GM12878 (cell line): ENCODE data around the gene SHC4. TPM values are rescaled to one million over a fixed set of nuclear protein-coding genes. Genes with fewer than 3 reads are reported as not detected.

Source experiments
- ATAC-seq: fragments of 200-7000 bp; cut with Tn5 transposase; 3 replicates; pipeline ENCODE4 v1.9.1; 2020; ENCODE audit warnings: mild to moderate bottlenecking, moderate library complexity
- BruUV-seq: library from RNA; stranded (reverse); fragments of 400-500 nt; replicated peaks from 2 replicates; lab custom pipeline; 2021; lab: Mats Ljungman, UMichigan
- CTCF ChIA-PET: fragments of 300-600 bp; sonication (Branson Sonifier 250); formaldehyde crosslinking; extraction: SDS; loops from one replicate; lab custom pipeline; 2021; ENCODE audit warnings: inconsistent platforms; lab: Yijun Ruan, JAX
- POLR2A ChIA-PET: fragments of 350-600 bp; formaldehyde crosslinking; extraction: SDS; loops from one replicate; lab custom pipeline; 2021; ENCODE audit warnings: inconsistent platforms; lab: Charles Lee
- RAD21 ChIA-PET: fragments of 300-600 bp; sonication (Branson Sonifier 250); formaldehyde crosslinking; loops from one replicate; lab custom pipeline; 2023; ENCODE audit warnings: antibody characterized with exemption; ENCODE audit not compliant: unreplicated experiment; lab: Charles Lee
- SMC1A ChIA-PET: fragments of 300-600 bp; sonication (Branson Sonifier 250); formaldehyde crosslinking; loops from one replicate; lab custom pipeline; 2023; ENCODE audit not compliant: unreplicated experiment, uncharacterized antibody; lab: Charles Lee
- DNase-seq: peaks from one replicate; pipeline ENCODE4 v3.0.0-alpha.2; 2011; ENCODE audit warnings: low read depth, low spot score
- FAIRE-seq: peaks from 3 replicates; lab custom pipeline; 2011; peaks lifted over from hg19 to GRCh38; lab: Jason Lieb, UNC
- H2AFZ ChIP-seq: 2 replicates; pipeline ENCODE4 v1.6.0; 2011; ENCODE audit warnings: low read depth, low read length, control low read depth; ENCODE audit not compliant: control insufficient read depth
- H3K27ac ChIP-seq: 2 replicates; pipeline ENCODE4 v1.5.1; 2011; ENCODE audit warnings: control low read depth; ENCODE audit not compliant: control insufficient read depth, insufficient read depth
- H3K27me3 ChIP-seq, 2 experiments: replicated peaks in 1 of 2; 2 replicates each; pipeline versions ENCODE4 v1.6.0 to v1.6.1; 2011; ENCODE audit warnings: low read length in 1 of 2; ENCODE audit not compliant: control insufficient read depth in 2 of 2, insufficient read depth in 2 of 2
- H3K36me3 ChIP-seq, 2 experiments: 2 replicates each; pipeline ENCODE4 v1.5.1; 2011; ENCODE audit warnings: low read length in 1 of 2; ENCODE audit not compliant: control insufficient read depth in 2 of 2, insufficient read depth in 2 of 2
- H3K4me1 ChIP-seq: 2 replicates; pipeline ENCODE4 v1.6.1; 2011; ENCODE audit warnings: mild to moderate bottlenecking, low read length, moderate library complexity, mixed read lengths; ENCODE audit not compliant: control insufficient read depth, insufficient read depth
- H3K4me2 ChIP-seq: 2 replicates; pipeline ENCODE4 v1.6.0; 2011; ENCODE audit warnings: control low read depth; ENCODE audit not compliant: control insufficient read depth, insufficient read depth
- H3K4me3 ChIP-seq: fragments of 200-600 bp; sonication (generic); 2 replicates; pipeline ENCODE4 v1.5.1; 2016
- H3K79me2 ChIP-seq: 2 replicates; pipeline ENCODE4 v1.6.0; 2011; ENCODE audit warnings: low read length; ENCODE audit not compliant: control insufficient read depth, insufficient read depth
- H3K9ac ChIP-seq: 2 replicates; pipeline ENCODE4 v1.8.0; 2011; ENCODE audit warnings: low read length, control low read depth, mixed read lengths; ENCODE audit not compliant: control insufficient read depth, insufficient read depth
- H3K9me3 ChIP-seq: replicated peaks from 3 replicates; pipeline ENCODE4 v1.5.1; 2011; ENCODE audit warnings: mild to moderate bottlenecking, low read length; ENCODE audit not compliant: control insufficient read depth, insufficient read depth
- H4K20me1 ChIP-seq: 2 replicates; pipeline ENCODE4 v1.6.0; 2011; ENCODE audit not compliant: control insufficient read depth, insufficient read depth
- CBX3 ChIP-seq: fragments of 200-600 bp; sonication (generic); IDR thresholded peaks from 2 replicates; pipeline ENCODE4 v1.6.1; 2016; ENCODE audit warnings: low read depth, borderline replicate concordance
- GATAD2B ChIP-seq: fragments of 450-650 bp; conservative IDR thresholded peaks from 2 replicates; pipeline ENCODE4 v1.6.1; 2017; ENCODE audit warnings: low read depth, mild to moderate bottlenecking, moderate library complexity
- JUNB ChIP-seq: IDR thresholded peaks from 2 replicates; pipeline ENCODE4 v1.6.1; 2016; ENCODE audit warnings: antibody characterized with exemption, mild to moderate bottlenecking
- NFXL1 ChIP-seq: fragments of 450-650 bp; IDR thresholded peaks from 2 replicates; pipeline ENCODE4 v1.6.1; 2017; ENCODE audit warnings: antibody characterized with exemption, mild to moderate bottlenecking, borderline replicate concordance
- NFYA ChIP-seq: IDR thresholded peaks from 2 replicates; pipeline ENCODE4 v1.6.1; 2011; ENCODE audit warnings: low read depth, mild to moderate bottlenecking, low read length, improper control_type of control experiment, borderline replicate concordance
- NR2C1 ChIP-seq: fragments of 450-650 bp; IDR thresholded peaks from 2 replicates; pipeline ENCODE4 v1.6.1; 2017; ENCODE audit warnings: antibody characterized with exemption, mild to moderate bottlenecking, moderate library complexity
- PKNOX1 ChIP-seq: fragments of 450-650 bp; IDR thresholded peaks from 2 replicates; pipeline ENCODE4 v1.6.1; 2016; ENCODE audit warnings: mild to moderate bottlenecking
- POLR2A ChIP-seq: IDR thresholded peaks from 2 replicates; pipeline ENCODE4 v1.6.1; 2011; ENCODE audit warnings: low read depth, mild to moderate bottlenecking, low read length
- SMAD1 ChIP-seq: fragments of 450-650 bp; IDR thresholded peaks from 2 replicates; pipeline ENCODE4 v1.6.1; 2018; ENCODE audit warnings: mild to moderate bottlenecking, low read depth; ENCODE audit not compliant: partially characterized antibody
- STAT3 ChIP-seq: IDR thresholded peaks from 2 replicates; pipeline ENCODE4 v1.6.1; 2011; ENCODE audit warnings: low read depth, low read length, improper control_type of control experiment
- SUPT20H ChIP-seq: IDR thresholded peaks from 2 replicates; pipeline ENCODE4 v1.6.1; 2011; ENCODE audit warnings: low read depth, mild to moderate bottlenecking, low read length, moderate library complexity, borderline replicate concordance; ENCODE audit not compliant: control insufficient read depth
- TAF1 ChIP-seq: IDR thresholded peaks from 2 replicates; pipeline ENCODE4 v1.6.1; 2011; ENCODE audit warnings: mild to moderate bottlenecking, low read depth, low read length, borderline replicate concordance
- YY1 ChIP-seq: IDR thresholded peaks from 2 replicates; pipeline ENCODE4 v1.6.1; 2011; ENCODE audit warnings: low read depth, mild to moderate bottlenecking, low read length
- WGBS: methylation state at CpG from one replicate; pipeline ENCODE4 v1.1.6; 2016; ENCODE audit warnings: low lambda C conversion rate; ENCODE audit not compliant: insufficient replicate concordance, insufficient coverage; ENCODE audit errors: missing lambda C conversion rate; 5-methylcytosine and 5-hydroxymethylcytosine counted together
- in situ Hi-C: fragments of 300-500 bp; cut with MboI; formaldehyde crosslinking; loops from 9 replicates; pipeline ENCODE4 v1.14.3; 2018; ENCODE audit warnings: mixed read lengths
- intact Hi-C: fragments of 100-400 bp; cut with micrococcal nuclease; formaldehyde crosslinking; loops from one replicate; pipeline ENCODE4 v1.14.2; 2022; ENCODE audit not compliant: unreplicated experiment
- polyA plus RNA-seq, 11 experiments: library from polyadenylated mRNA; depleted of rRNA in 4 of 11; unstranded in 6 of 11; stranded (reverse) in 5 of 11; fragments of >200 nt; fragmentation: Nextera tagmentation in 4 of 11; fragmentation: Illumina TruSeq in 1 of 11; extraction: Ambion mirVana in 4 of 11; extraction: Trizol in 1 of 11; gene quantifications; 1 replicate in 1 of 11; 2 replicates in 10 of 11; pipeline versions ENCODE4 v1.2.1 to v1.2.3, GENCODE V29; 2011 to 2016; ENCODE audit warnings: inconsistent platforms in 2 of 11, missing spikeins in 2 of 11, low read depth in 1 of 11
- total RNA-seq, 4 experiments: library from RNA; depleted of rRNA in 3 of 4; stranded (reverse); fragments of >200 nt in 3 of 4; fragmentation: Illumina TruSeq in 1 of 4; extraction: Trizol in 1 of 4; gene quantifications; 2 replicates each; pipeline versions ENCODE4 v1.2.1 to v1.2.3, GENCODE V29; 2013 to 2021
- TF ChIP-seq, protein P1 (sequence below): fragments of 450-650 bp; IDR thresholded peaks from 2 replicates; pipeline ENCODE4 v1.6.1; 2018; ENCODE audit warnings: mild to moderate bottlenecking, low read depth, moderate library complexity; ENCODE audit not compliant: partially characterized antibody
- TF ChIP-seq, protein P2 (sequence below): fragments of 450-650 bp; formaldehyde crosslinking; IDR thresholded peaks from 2 replicates; pipeline ENCODE4 v1.4.0; 2020; ENCODE audit warnings: mild to moderate bottlenecking, moderate library complexity
- TF ChIP-seq, protein P3 (sequence below): fragments of 150-350 bp; IDR thresholded peaks from 2 replicates; pipeline ENCODE4 v1.6.1; 2014; ENCODE audit warnings: mild to moderate bottlenecking, low read depth, low read length

SHC4 gene
- total and polyA plus RNA-seq, 10 of the 15 experiments (the other 5 are each of a cell fraction or from before 2014, with no cell fraction given) = 0.04 to 0.87 (median 0.14) TPM

GRCh38 chr15:48876057-48876456 is 87.7 kb downstream of the SHC4 start:
- DNase-seq (no peak), ATAC-seq (no peak), FAIRE-seq (no peak)
- intact Hi-C loops = no loop called here
- H3K79me2 ChIP-seq = peaks cover 26% of the 10 kb centered on the region
- TF ChIP-seq YY1 (no peak), POLR2A (no peak), TAF1 (no peak), CBX3 (no peak), SUPT20H (no peak), SMAD1 (no peak), STAT3 (no peak), GATAD2B (no peak), NR2C1 (no peak), JUNB (no peak), NFYA (no peak), NFXL1 (no peak), PKNOX1 (no peak)
- TF ChIP-seq, protein P1, sequence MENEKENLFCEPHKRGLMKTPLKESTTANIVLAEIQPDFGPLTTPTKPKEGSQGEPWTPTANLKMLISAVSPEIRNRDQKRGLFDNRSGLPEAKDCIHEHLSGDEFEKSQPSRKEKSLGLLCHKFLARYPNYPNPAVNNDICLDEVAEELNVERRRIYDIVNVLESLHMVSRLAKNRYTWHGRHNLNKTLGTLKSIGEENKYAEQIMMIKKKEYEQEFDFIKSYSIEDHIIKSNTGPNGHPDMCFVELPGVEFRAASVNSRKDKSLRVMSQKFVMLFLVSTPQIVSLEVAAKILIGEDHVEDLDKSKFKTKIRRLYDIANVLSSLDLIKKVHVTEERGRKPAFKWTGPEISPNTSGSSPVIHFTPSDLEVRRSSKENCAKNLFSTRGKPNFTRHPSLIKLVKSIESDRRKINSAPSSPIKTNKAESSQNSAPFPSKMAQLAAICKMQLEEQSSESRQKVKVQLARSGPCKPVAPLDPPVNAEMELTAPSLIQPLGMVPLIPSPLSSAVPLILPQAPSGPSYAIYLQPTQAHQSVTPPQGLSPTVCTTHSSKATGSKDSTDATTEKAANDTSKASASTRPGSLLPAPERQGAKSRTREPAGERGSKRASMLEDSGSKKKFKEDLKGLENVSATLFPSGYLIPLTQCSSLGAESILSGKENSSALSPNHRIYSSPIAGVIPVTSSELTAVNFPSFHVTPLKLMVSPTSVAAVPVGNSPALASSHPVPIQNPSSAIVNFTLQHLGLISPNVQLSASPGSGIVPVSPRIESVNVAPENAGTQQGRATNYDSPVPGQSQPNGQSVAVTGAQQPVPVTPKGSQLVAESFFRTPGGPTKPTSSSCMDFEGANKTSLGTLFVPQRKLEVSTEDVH = no peak
- TF ChIP-seq, protein P2, sequence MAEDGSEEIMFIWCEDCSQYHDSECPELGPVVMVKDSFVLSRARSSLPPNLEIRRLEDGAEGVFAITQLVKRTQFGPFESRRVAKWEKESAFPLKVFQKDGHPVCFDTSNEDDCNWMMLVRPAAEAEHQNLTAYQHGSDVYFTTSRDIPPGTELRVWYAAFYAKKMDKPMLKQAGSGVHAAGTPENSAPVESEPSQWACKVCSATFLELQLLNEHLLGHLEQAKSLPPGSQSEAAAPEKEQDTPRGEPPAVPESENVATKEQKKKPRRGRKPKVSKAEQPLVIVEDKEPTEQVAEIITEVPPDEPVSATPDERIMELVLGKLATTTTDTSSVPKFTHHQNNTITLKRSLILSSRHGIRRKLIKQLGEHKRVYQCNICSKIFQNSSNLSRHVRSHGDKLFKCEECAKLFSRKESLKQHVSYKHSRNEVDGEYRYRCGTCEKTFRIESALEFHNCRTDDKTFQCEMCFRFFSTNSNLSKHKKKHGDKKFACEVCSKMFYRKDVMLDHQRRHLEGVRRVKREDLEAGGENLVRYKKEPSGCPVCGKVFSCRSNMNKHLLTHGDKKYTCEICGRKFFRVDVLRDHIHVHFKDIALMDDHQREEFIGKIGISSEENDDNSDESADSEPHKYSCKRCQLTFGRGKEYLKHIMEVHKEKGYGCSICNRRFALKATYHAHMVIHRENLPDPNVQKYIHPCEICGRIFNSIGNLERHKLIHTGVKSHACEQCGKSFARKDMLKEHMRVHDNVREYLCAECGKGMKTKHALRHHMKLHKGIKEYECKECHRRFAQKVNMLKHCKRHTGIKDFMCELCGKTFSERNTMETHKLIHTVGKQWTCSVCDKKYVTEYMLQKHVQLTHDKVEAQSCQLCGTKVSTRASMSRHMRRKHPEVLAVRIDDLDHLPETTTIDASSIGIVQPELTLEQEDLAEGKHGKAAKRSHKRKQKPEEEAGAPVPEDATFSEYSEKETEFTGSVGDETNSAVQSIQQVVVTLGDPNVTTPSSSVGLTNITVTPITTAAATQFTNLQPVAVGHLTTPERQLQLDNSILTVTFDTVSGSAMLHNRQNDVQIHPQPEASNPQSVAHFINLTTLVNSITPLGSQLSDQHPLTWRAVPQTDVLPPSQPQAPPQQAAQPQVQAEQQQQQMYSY = no peak
- TF ChIP-seq, protein P3, sequence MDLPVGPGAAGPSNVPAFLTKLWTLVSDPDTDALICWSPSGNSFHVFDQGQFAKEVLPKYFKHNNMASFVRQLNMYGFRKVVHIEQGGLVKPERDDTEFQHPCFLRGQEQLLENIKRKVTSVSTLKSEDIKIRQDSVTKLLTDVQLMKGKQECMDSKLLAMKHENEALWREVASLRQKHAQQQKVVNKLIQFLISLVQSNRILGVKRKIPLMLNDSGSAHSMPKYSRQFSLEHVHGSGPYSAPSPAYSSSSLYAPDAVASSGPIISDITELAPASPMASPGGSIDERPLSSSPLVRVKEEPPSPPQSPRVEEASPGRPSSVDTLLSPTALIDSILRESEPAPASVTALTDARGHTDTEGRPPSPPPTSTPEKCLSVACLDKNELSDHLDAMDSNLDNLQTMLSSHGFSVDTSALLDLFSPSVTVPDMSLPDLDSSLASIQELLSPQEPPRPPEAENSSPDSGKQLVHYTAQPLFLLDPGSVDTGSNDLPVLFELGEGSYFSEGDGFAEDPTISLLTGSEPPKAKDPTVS = no peak
- BruUV-seq = no TSS peak
- ChIA-PET SMC1A (interaction anchor here (0.7 to 7.1 kb wide), 2 partner anchors 13 to 90 kb away, joined by 3 to 55 read pairs; partner anchors contain the start of gene SHC4), POLR2A (interaction anchor here (0.7 kb wide), 1 partner anchor 9 kb away, joined by 3 read pairs; no protein-coding TSS in a partner anchor), CTCF (no interaction called here), RAD21 (interaction anchor here (2.0 to 3.0 kb wide), 2 partner anchors 88 to 100 kb away, joined by 5 to 25 read pairs; partner anchors contain the start of gene SHC4)
- no peak overlapping the region for H2AFZ ChIP-seq
- H3K9ac ChIP-seq = no peak overlapping the region
- H4K20me1 ChIP-seq = no peaks in the 10 kb centered on the region; the same call in 1 of the 2 replicates
- H3K9me3 ChIP-seq = no peaks in the 10 kb centered on the region
- no peak overlapping the region for H3K27ac ChIP-seq
- WGBS = 79% methylated on average over 3 of the region's 3 CpGs
- H3K4me3 ChIP-seq = no peak overlapping the region
- in situ Hi-C loops = loop anchor here (10.0 kb wide), 1 partner anchor 749 kb away; the partner anchor contains the start of genes DTWD1 and FAM227B
- no peaks in the 10 kb centered on the region for H3K36me3 ChIP-seq
- H3K4me1 ChIP-seq = peaks cover 4% of the 10 kb centered on the region
- no peak overlapping the region for H3K4me2 ChIP-seq
- H3K27me3 ChIP-seq = no peaks in the 10 kb centered on the region
